Pons (tissue), 1 donor: ENCODE results near the gene SMYD2.
"Not testable (repeated sequence)": the region's sequence is repeated elsewhere in the genome, so short reads cannot be mapped to it uniquely, and the experiment has no call there.

Experiments
- DNase-seq: peaks from one replicate; pipeline ENCODE4 v3.0.0-alpha.2; 2016; ENCODE audit warnings: low spot score

SMYD2 gene

GRCh38 chr1:214271995-214272731 is 8.8 kb upstream of the SMYD2 start:
- no peak for DNase-seq

- DNase-seq, result no peak
These were observed 7.9 kb upstream of the SMYD2 start for GRCh38 chr1:214272964-214273533.

- DNase-seq, result not testable (repeated sequence)
These were observed 5.3 kb upstream of the SMYD2 start for GRCh38 chr1:214275700-214276099.

- DNase-seq, result no peak
These were observed 4.2 kb upstream of the SMYD2 start for GRCh38 chr1:214276786-214277185.

GRCh38 chr1:214277704-214278635 is 3.0 kb upstream of the SMYD2 start:
- no peak for DNase-seq

GRCh38 chr1:214280386-214281020 is 456 bp upstream of the SMYD2 start:
- DNase-seq, result peak; percentile 28

GRCh38 chr1:214281720-214282629 is 1.0 kb downstream of the SMYD2 start:
- peak; percentile 28 for DNase-seq

GRCh38 chr1:214282630-214283242 is 1.8 kb downstream of the SMYD2 start:
- no peak for DNase-seq

GRCh38 chr1:214285610-214286440 is 4.9 kb downstream of the SMYD2 start:
- no peak for DNase-seq

- DNase-seq, result no peak
These were observed 6.9 kb downstream of the SMYD2 start for GRCh38 chr1:214287884-214288283.

- DNase-seq, result no peak
These were observed 8.8 kb downstream of the SMYD2 start for GRCh38 chr1:214289574-214290272.

GRCh38 chr1:214290424-214291037 is 9.6 kb downstream of the SMYD2 start:
- DNase-seq, result no peak

GRCh38 chr1:214292322-214292721 is 11.4 kb downstream of the SMYD2 start:
- DNase-seq, result no peak

GRCh38 chr1:214295934-214296333 is 15.0 kb downstream of the SMYD2 start:
- no peak for DNase-seq

GRCh38 chr1:214296860-214297745 is 16.1 kb downstream of the SMYD2 start:
- DNase-seq, result no peak

- no peak for DNase-seq
These were observed 19.3 kb downstream of the SMYD2 start for GRCh38 chr1:214300149-214300780.

- DNase-seq, result no peak
These were observed 20.6 kb downstream of the SMYD2 start for GRCh38 chr1:214301526-214301925.
